Testis (tissue), 3 donors: ENCODE measurements around the gene VWA8. TPM values are rescaled to one million over a fixed set of nuclear protein-coding genes. Genes with fewer than 3 reads are reported as not detected.

Source experiments
- DNase-seq: peaks from one replicate; pipeline ENCODE4 v3.0.0-alpha.2; 2019
- H3K27ac ChIP-seq, 2 donors: fragments of 200-600 bp; sonication (generic); one replicate each; pipeline ENCODE4 v1.5.1; 2019
- H3K27me3 ChIP-seq: fragments of 200-600 bp; sonication (generic); one replicate; pipeline ENCODE4 v1.5.1; 2019
- H3K36me3 ChIP-seq: fragments of 200-600 bp; sonication (generic); one replicate; pipeline ENCODE4 v1.5.1; 2017; ENCODE audit warnings: low read depth; ENCODE audit errors: missing control alignments
- H3K4me1 ChIP-seq: fragments of 200-600 bp; sonication (generic); one replicate; pipeline ENCODE4 v1.5.1; 2019
- H3K4me3 ChIP-seq, 2 donors: fragments of 200-600 bp; sonication (generic); one replicate each; pipeline ENCODE4 v1.5.1; 2017 to 2019
- H3K9me3 ChIP-seq: fragments of 200-600 bp; sonication (generic); one replicate; pipeline ENCODE4 v1.5.1; 2017
- POLR2A ChIP-seq: fragments of 450-650 bp; IDR thresholded peaks from one replicate; pipeline ENCODE4 v1.6.1; 2017; ENCODE audit warnings: antibody characterized with exemption, mild to moderate bottlenecking, moderate library complexity
- WGBS, 2 donors: methylation state at CpG; one replicate each; pipeline ENCODE4 v1.1.5; 2018; 5-methylcytosine and 5-hydroxymethylcytosine counted together
- intact Hi-C: fragments of 100-400 bp; cut with DNase I; formaldehyde crosslinking; loops from one replicate; pipeline ENCODE4 v1.15.1; 2023; ENCODE audit warnings: low total_unique reads
- polyA plus RNA-seq: library from polyadenylated mRNA; stranded (reverse); fragments of 350-450 nt; fragmentation: Illumina TruSeq; extraction: RNeasy Lipid Tissue Mini Kit (QIAGEN cat#74804); gene quantifications from one replicate; pipeline ENCODE4 v1.2.3, GENCODE V29; 2014; ENCODE audit warnings: low read depth, low replicate concordance; ENCODE audit not compliant: insufficient read depth
- total RNA-seq, 2 donors: library from RNA; depleted of rRNA; stranded (reverse); fragments of >200 nt; gene quantifications; one replicate each; pipeline ENCODE4 v1.2.3, GENCODE V29; 2016
- TF ChIP-seq, protein P1 (sequence below), 3 experiments: fragments of 450-650 bp in 2 of 3; fragments of 200-600 bp in 1 of 3; sonication (generic) in 1 of 3; IDR thresholded peaks; one replicate each; pipeline ENCODE4 v1.5.1; 2016 to 2019; ENCODE audit warnings: antibody characterized with exemption in 3 of 3, mild to moderate bottlenecking in 2 of 3, moderate library complexity in 1 of 3

Gene VWA8
- total and polyA plus RNA-seq, 3 donors from 2014 or later, result 6.9 to 27.1 (median 15.2) TPM

- H3K9me3 ChIP-seq, result no peaks in the 10 kb centered on the region
- TF ChIP-seq, protein P1, sequence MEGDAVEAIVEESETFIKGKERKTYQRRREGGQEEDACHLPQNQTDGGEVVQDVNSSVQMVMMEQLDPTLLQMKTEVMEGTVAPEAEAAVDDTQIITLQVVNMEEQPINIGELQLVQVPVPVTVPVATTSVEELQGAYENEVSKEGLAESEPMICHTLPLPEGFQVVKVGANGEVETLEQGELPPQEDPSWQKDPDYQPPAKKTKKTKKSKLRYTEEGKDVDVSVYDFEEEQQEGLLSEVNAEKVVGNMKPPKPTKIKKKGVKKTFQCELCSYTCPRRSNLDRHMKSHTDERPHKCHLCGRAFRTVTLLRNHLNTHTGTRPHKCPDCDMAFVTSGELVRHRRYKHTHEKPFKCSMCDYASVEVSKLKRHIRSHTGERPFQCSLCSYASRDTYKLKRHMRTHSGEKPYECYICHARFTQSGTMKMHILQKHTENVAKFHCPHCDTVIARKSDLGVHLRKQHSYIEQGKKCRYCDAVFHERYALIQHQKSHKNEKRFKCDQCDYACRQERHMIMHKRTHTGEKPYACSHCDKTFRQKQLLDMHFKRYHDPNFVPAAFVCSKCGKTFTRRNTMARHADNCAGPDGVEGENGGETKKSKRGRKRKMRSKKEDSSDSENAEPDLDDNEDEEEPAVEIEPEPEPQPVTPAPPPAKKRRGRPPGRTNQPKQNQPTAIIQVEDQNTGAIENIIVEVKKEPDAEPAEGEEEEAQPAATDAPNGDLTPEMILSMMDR (IDR thresholded peaks at IDR 0.05), result no peak
- no peak for TF ChIP-seq POLR2A
- intact Hi-C loops, result no loop called here
- no peaks in the 10 kb centered on the region for H3K27me3 ChIP-seq
- 87 to 100% methylated on average over 1 of the region's 1 CpG for WGBS, 2 donors
- H3K4me1 ChIP-seq, result no peaks in the 10 kb centered on the region
- H3K4me3 ChIP-seq, result no peak overlapping the region
- no peaks in the 10 kb centered on the region for H3K36me3 ChIP-seq
- DNase-seq, result no peak
- no peak overlapping the region for H3K27ac ChIP-seq
These were observed 357.0 kb downstream of the VWA8 start for GRCh38 chr13:41603917-41604316.

- no peak for DNase-seq
- 94 to 95% methylated on average over 7 of the region's 7 CpGs for WGBS, 2 donors
These were observed 359.0 kb downstream of the VWA8 start for GRCh38 chr13:41601718-41602445.

GRCh38 chr13:41599619-41600018 lies 361.3 kb downstream of the VWA8 start:
- Histone ChIP-seq H3K36me3 (no peaks in the 10 kb centered on the region), H3K27me3 (no peaks in the 10 kb centered on the region), H3K4me3 (no peak overlapping the region), H3K27ac (no peak overlapping the region), H3K9me3 (no peaks in the 10 kb centered on the region), H3K4me1 (no peaks in the 10 kb centered on the region)
- intact Hi-C loops, result no loop called here
- 68 to 70% methylated on average over 3 of the region's 3 CpGs for WGBS, 2 donors
- DNase-seq, result no peak
- no peak for TF ChIP-seq POLR2A
- TF ChIP-seq, protein P1 (IDR thresholded peaks at IDR 0.05), result no peak

More at GRCh38 chr13:41601718-41602445, 359.0 kb downstream of the VWA8 start:
- Histone ChIP-seq H3K36me3 (no peaks in the 10 kb centered on the region), H3K27me3 (no peaks in the 10 kb centered on the region), H3K4me1 (no peaks in the 10 kb centered on the region), H3K27ac (no peak overlapping the region), H3K4me3 (no peak overlapping the region), H3K9me3 (no peaks in the 10 kb centered on the region)
- intact Hi-C loops, result no loop called here
- TF ChIP-seq, protein P1 (IDR thresholded peaks at IDR 0.05), result no peak
- no peak for TF ChIP-seq POLR2A

GRCh38 chr13:41597348-41598041 lies 363.4 kb downstream of the VWA8 start:
- Histone ChIP-seq H3K27me3 (no peaks in the 10 kb centered on the region), H3K27ac (no peak overlapping the region), H3K4me1 (peaks cover 14% of the 10 kb centered on the region), H3K36me3 (no peaks in the 10 kb centered on the region), H3K4me3 (no peak overlapping the region), H3K9me3 (no peaks in the 10 kb centered on the region)
- DNase-seq, result no peak
- 88 to 90% methylated on average over 2 of the region's 2 CpGs for WGBS, 2 donors
- TF ChIP-seq, protein P1 (IDR thresholded peaks at IDR 0.05), result no peak
- no peak for TF ChIP-seq POLR2A
- intact Hi-C loops, result no loop called here
